Measurements from ENCODE around the gene LAMA5.
"Not testable (repeated sequence)": the region's sequence is repeated elsewhere in the genome, so short reads cannot be mapped to it uniquely, and the experiment has no call there.

The LAMA5 gene

GRCh38 chr20:62387933-62388635, 21.0 kb upstream of the LAMA5 start:
- DNase-seq: no peak

- DNase-seq: no peak
These were observed 20.3 kb upstream of the LAMA5 start for GRCh38 chr20:62387219-62387913.

- peak; percentile 93 to 94 for DNase-seq
These were observed 19.5 kb upstream of the LAMA5 start, which contains the start of gene RPS21 for GRCh38 chr20:62386383-62387218. TSS of gene RPS21 (plus strand) at chr20:62387103. CDS start at chr20:62387339, 236 bp downstream.

- peak; percentile 80 to 84 for DNase-seq
These were observed 15.4 kb upstream of the LAMA5 start for GRCh38 chr20:62382306-62383198.

- no peak for DNase-seq
These were observed 14.7 kb upstream of the LAMA5 start for GRCh38 chr20:62381842-62382241.

- DNase-seq: no peak
These were observed 14.2 kb upstream of the LAMA5 start for GRCh38 chr20:62381202-62381797.

GRCh38 chr20:62378215-62378614, 11.1 kb upstream of the LAMA5 start:
- DNase-seq: no peak

GRCh38 chr20:62377615-62378178, 10.6 kb upstream of the LAMA5 start:
- DNase-seq: no peak

- no peak for DNase-seq
These were observed 10.0 kb upstream of the LAMA5 start for GRCh38 chr20:62377064-62377461.

GRCh38 chr20:62376112-62377063, 9.3 kb upstream of the LAMA5 start:
- no peak for DNase-seq

- DNase-seq: no peak
These were observed 7.4 kb upstream of the LAMA5 start for GRCh38 chr20:62374331-62375152.

- not testable (repeated sequence) for DNase-seq
These were observed 6.6 kb upstream of the LAMA5 start for GRCh38 chr20:62373631-62374179.

- no peak for DNase-seq
These were observed 5.2 kb upstream of the LAMA5 start for GRCh38 chr20:62372042-62372993.

- DNase-seq: no peak
These were observed 4.5 kb upstream of the LAMA5 start for GRCh38 chr20:62371588-62372041.

GRCh38 chr20:62370807-62371587, 3.9 kb upstream of the LAMA5 start:
- no peak for DNase-seq

GRCh38 chr20:62370115-62370806, 3.1 kb upstream of the LAMA5 start:
- DNase-seq: no peak

- DNase-seq: no peak
These were observed 2.7 kb upstream of the LAMA5 start for GRCh38 chr20:62369815-62370114.

All from CD4-positive, alpha-beta T cell treated with Interferon alpha-2 for 1 hour (primary cell).